ENCODE data around the gene MAP2K6.

GRCh38 chr17:69557339-69557738 is 142.8 kb downstream of the MAP2K6 start:
- TF ChIP-seq CTCF (conservative IDR thresholded peaks at IDR 0.05; ENCODE audit: low read length) (no peak), EZH2phosphoT487 (IDR thresholded peaks at IDR 0.05; ENCODE audit: borderline replicate concordance) (no peak)
